ENCODE results near the gene MAD1L1.
"Not testable (repeated sequence)": the region's sequence is repeated elsewhere in the genome, so short reads cannot be mapped to it uniquely, and the experiment has no call there.

MAD1L1 gene

DNA sequence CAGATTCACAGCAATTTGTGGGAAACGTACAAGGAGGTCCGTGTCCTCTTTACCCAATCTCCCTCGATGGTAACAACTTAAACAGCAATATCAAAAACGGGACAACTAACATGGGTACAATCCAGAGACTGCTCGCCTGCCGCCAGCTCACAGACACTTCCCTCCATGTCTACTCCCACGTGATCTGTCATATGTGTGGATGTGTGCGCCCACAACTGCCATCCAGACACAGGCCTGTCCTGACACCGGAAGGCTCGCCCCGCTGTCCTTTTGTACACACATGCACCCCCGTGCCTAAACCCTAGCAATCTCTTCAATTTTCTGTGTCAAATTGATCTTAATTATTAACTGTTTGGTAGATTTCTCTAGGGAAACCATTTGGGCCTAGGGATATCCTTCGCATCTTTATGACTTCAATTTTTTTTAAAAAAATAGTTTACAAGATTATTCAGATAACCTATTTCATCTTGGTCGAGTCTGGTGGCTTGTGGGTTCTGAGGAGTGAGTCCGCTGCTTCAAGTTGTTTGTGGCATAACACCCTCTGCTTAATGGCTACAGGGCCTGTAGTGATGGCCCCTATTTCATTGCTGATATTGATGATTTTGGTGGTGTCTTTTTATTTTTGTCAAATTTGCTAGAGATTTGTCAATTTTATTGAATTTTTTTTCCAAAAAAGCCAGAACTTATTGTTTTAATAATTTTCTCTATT is 260.6 kb downstream of the MAD1L1 start:
- no peak for DNase-seq (ENCODE audit: low read depth)

DNA sequence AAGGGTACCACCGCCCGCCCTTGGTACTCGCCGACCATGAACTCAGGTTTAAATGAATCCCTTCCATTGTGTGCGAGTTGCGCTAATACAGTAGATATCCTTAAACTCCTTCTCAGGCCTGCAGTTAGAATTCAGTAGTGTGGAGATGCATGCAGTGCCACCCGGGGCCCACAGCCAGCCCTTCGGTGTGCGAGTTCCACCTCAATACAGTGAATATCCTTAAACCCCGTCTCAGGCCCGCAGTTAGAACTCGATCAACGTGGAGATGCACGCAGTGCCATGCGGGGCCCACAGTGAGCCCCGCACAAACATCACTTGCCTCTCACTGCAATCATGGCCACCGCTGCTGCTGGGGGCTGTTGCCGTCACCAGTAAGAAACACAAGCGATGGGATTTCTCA is 261.9 kb downstream of the MAD1L1 start:
- DNase-seq (ENCODE audit: low read depth), result no peak

DNA sequence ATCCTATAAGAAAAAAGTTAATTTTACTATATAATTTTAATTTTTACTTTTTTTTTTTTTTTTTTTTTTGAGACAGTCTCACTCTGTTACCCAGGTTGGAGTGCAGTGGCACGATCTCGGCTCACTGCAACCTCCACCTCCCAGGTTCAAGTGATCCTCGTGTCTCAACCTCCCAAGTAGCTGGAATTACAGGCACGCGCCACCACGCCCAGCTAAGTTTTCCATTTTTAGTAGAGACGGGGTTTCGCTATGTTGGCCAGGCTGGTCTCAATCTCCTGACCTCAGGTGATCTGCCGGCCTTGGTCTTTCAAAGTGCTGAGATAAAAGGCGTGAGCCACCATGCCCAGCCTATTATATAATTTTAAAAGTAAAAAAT is 262.5 kb downstream of the MAD1L1 start:
- DNase-seq (ENCODE audit: low read depth), result not testable (repeated sequence)

DNA sequence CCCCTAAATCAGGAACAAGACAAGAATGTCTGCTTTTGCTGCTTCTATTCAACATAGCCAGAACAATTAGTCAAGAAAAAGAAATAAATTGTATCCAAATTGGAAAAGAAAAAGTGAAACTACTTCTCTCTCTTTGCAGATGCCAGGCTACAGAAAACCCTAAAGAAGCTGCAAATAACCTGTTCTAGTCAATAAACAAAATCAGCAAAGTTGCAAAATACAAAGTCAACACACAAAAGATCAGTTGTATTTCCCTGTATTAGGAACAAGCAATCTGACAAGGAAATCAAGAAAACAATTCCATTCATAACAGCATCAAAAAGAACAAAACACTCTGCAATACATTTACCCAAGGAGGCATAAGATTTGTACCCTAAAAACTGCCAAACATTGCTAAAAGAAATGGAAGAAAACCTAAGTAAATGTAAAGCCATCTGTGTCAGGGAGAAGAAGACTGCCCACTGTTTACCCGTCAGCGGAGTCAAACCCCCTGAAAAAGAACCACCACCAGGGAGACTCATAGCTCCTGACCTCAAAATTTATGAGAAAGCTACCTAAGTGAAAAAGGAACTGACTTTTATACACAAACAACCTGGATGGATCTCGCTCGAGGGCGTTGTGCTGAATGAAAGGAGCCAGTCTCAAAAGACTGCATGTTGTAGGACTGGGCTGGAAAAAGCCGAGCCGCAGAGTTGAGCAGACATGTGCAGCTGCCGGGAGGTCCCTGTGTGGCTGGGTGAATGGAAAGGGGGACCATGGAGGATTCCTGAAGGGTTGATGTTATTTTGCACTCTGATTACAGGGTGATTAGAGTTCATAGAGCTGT is 263.1 kb downstream of the MAD1L1 start:
- no peak for DNase-seq (ENCODE audit: low read depth)

DNA sequence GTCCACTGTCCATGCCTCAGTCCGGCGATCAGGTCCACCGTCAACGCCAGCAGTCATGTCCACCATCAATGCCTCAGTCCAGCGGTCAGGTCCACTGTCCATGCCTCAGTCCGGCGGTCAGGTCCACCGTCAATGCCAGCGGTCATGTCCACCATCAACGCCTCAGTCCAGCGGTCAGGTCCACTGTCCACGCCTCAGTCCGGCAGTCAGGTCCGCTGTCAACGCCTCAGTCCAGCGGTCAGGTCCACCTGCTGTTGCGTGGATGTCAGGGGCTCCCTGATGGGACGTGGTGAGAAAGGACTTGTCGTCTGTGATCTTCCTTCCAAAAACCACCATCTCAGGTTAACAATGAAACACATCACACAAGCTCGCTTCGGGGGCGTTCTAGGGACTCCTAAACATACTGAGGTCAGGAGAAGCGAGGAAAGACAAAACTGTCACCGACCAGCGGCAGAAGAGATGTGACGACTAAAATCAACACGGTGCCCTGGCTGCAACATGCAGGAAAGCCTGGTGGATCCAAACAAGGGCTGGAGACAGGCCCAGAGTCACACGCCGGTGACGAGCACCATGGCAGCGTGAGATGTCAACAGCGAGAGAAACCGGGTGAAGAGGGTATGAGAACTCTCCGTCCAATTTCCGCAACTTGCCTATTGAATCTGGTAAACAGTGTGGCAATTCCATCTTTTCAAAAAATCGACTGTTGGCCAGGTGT is 264.2 kb downstream of the MAD1L1 start:
- DNase-seq (ENCODE audit: low read depth), result no peak

DNA sequence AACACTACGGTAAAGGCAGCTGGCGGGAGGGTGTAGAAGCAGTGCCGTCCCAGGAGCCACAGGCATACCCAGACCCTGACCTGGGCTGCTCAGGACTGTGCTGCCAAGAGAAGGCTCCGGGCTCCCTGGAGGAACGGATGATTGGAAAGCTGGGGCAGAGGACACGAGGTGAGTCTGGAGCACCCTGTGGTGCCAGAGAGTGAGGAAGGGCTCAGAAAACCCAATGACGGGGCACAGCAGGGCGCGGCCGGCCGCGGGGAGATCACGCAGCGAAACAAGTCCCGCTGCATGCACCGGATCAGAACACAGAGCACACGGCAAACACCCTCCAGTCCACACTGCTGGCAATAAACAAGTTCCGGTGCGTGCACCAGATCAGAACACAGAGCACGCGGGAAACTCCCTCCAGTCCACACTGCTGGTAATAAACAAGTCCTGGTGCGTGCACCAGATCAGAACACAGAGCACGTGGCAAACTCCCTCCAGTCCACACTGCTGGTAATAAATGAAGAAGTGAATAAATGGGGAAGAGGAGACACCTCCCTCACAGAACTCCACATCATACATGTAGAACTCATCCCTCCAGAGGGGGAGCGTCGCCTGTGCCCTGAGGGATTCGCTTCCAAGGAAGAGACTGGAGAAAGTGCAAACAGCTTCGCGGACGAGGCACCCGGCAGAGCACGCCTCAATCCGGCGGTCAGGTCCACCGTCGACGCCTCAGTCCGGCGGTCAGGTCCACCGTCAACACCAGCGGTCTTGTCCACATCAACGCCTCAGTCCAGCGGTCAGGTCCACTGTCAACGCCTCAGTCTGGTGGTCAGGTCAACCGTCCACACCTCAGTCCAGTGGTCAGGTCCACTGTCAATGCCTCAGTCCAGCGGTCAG is 265.0 kb downstream of the MAD1L1 start:
- DNase-seq (ENCODE audit: low read depth), result no peak

DNA sequence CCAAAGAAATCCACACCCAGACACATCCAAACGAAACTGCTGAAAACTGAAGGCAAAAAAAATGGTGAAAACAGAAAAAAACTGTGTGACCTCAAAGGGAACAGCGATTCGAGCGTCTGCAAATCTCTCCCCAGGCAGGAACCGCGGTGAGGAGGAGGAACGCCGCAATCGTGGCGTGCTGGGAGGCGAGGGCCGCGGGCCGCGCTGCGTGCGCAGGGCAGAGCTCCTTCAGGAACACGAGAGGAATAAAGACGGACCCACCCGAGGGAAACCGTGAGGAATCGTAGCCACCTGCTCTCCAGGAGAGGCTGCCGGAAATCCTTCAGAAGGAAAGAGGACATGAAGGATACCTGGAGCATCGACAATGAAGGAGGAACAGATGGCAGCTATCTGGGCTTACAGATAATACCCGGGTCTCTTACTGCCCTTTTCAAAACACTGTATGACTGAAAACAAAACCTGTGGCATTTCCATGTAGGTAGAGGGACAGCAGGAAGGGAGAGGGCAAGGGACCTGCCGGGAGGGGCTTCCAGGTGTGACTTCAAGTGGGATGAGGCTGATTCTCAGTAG is 266.0 kb downstream of the MAD1L1 start:
- no peak for DNase-seq (ENCODE audit: low read depth)

DNA sequence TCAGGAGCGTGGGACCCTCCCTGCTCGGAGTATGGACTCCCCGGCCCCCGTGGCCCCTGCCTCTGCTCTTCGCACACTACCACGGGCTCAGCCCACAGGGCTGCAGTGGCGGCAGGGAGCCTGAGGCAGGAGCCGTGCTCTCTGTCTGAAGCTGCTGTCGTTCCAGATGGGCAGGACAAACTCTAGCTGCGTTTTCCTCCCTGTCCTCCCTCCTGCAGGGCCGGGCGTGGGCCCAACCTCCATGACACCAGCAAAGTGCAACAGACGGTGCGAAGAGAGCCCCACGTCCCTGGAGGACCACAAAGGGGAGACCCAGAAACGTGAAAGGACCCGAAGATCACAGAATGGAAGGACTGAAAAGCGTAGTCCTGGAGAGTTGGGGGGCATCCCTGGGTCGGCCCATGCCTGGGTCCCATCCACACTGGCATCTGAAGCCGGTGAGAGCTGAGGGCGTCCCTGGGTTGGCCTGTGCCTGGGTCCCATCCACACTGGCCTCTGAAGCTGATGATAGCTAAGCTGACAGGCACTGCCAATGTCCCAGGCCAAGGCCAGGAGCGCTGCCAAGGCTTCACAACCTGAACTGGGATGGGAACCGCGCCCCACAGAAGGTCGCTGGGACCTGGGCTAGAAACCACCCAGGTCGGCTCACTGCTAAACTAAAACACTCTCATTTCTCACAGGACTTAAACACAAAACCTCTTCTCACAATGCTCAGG is 267.0 kb downstream of the MAD1L1 start:
- no peak for DNase-seq (ENCODE audit: low read depth)

DNA sequence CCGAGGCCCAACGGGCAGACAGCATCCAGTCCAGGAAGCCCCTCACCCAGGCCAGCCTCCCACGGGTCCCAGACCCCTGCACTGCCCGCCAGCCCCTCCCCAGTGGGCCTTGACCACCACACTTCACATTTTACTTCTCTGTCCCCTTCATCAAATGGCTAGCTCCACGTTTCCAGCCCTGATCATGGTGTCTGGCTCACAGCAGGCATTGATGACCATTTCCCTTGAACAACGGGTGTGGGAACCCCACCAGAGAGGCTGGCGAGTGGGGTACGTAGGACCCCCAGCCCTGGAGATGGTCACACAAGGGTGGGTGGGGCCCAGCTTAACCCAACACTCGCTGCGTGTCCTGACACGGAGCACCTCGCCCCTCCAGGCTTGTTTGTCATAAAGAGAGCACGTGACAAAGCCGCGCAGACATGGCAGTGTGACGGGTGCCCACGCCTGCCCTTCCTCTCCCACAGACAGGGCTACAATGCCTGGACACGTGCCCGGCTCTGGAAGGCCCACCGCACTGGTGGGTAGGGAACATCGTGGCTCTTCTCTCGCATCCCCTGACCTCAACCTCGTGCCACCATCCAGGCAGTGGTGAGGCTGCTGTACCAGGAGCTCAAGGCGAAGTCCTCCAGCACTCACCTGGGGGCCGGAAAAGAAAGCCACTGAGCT is 267.7 kb downstream of the MAD1L1 start:
- no peak for DNase-seq (ENCODE audit: low read depth)

DNA sequence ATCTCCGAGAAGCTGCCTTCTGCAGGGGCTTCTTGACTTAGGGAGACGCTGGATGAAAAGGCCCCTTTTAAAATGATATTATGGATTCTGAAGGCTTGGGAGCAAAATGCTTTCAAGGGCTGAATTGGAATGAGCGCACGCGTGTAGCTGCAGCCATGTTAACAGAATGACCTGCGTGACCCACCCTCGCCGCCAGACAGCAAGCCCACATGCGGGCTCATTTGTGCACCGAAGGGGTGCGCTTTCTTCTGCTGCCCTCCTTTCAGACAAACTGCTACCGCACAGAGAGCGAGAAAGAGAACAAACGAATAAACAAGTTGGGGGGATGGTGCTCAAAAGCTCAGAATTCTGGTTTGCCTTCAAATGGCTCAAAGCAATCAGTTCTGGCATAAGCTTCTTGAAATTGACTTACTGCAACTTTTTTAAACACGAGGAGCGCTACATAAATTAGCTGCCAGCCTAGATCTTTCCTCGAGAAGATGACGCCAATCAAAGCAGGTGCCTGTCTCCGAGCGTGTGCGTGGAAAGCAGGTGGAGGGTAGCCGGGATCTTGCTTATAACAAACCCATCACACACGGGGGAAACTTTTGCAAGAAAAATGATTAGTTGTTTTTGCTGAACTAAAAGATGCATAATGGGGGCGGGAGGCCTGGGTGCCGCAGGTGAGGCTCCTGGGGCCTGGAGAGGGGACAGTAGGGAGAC is 268.4 kb downstream of the MAD1L1 start:
- DNase-seq (ENCODE audit: low read depth), result no peak

DNA sequence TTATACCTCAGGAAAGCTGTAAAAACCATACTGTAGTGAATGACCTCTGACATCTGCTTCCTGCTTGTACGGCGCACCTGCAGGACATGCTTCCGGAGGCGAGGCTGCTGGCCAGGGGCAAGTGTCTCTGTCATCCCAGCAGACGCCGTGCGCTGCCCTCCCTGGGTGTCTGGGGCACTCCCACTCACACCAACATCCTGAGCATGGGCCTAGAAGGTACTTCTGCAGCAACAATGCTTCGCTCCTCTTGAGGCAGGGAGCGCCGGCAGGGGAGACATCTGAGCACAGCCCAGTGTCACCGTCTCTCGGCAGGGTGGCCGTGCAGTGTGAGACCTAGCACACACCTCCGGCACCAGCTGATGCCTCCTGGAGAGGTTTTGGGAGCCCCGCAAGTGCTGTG is 269.2 kb downstream of the MAD1L1 start:
- no peak for DNase-seq (ENCODE audit: low read depth)

DNA sequence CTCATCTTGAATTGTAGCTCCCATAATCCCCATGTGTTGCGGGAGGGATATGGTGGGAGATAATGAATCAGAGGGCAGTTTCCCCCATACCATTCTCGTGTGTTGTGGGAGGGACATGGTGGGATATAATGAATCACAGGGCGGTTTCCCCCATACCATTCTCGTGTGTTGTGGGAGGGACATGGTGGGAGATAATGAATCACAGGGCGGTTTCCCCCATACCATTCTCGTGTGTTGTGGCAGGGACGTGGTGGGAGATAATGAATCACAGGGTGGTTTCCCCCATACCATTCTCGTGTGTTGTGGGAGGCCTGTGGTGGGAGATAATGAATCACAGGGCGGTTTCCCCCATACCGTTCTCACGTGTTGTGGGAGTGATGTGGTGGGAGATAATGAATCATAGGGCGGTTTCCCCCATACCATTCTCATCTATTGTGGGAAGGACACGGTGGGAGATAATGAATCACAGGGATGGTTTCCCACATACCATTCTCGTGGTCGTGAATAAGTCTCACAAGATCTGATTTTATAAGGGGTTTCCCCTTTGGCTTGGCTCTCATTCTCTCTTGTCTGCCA is 271.0 kb downstream of the MAD1L1 start:
- DNase-seq (ENCODE audit: low read depth), result no peak

DNA sequence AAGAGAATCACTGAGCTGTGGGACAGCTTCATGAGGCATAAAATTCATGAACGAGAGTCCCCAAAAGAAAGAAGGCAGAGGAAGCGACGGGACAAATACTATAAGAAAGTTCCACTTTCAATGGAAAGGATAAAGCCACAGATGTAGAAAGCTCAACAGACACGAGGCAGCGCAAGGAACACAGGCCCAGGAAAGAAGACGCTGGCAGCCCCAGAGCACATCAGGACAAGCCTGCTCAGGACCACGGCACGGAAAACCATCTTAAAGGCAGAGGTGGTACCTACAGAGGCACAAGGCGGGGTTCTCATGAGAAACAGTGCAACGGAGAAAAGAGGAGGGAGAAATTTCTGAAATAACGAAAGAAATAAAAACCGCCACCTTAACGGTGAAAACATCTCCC is 273.4 kb downstream of the MAD1L1 start:
- DNase-seq (ENCODE audit: low read depth), result no peak

DNA sequence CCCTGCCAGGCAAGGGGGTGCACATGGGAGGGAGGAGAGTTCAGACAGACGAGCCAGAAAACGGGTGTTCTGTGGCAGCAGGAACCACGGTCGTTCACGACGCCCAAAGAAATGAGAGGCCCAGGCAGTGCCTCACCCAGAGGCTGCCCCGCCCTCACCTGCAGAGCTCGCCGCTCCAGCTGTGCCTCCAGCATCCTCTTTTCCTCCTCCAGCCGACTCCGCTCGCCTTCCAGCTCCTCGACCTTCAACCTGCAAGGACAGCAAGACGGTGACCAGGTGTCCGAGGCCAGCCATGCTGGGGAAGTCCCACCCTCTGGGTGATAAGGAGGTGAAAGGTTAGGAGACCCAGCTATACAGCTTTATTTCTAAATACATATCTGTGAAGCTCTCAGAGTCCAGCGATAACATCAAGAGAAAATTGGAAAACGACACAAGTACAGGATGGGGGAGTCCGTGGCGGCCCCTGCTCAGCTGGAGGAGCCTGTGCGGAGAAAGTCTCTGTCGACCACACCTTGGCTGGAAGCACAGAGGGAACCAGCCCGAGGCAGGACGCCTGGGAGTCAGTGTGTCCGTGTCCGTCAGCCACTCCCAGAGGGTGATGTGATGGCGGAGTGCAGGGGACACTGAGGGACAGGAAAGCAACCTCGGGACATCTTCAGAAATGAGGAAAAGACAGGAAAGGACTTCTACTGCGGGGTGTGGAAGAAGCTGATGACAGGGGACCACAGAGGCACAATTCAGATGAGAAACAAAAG is 275.1 kb downstream of the MAD1L1 start:
- DNase-seq (ENCODE audit: low read depth), result no peak

DNA sequence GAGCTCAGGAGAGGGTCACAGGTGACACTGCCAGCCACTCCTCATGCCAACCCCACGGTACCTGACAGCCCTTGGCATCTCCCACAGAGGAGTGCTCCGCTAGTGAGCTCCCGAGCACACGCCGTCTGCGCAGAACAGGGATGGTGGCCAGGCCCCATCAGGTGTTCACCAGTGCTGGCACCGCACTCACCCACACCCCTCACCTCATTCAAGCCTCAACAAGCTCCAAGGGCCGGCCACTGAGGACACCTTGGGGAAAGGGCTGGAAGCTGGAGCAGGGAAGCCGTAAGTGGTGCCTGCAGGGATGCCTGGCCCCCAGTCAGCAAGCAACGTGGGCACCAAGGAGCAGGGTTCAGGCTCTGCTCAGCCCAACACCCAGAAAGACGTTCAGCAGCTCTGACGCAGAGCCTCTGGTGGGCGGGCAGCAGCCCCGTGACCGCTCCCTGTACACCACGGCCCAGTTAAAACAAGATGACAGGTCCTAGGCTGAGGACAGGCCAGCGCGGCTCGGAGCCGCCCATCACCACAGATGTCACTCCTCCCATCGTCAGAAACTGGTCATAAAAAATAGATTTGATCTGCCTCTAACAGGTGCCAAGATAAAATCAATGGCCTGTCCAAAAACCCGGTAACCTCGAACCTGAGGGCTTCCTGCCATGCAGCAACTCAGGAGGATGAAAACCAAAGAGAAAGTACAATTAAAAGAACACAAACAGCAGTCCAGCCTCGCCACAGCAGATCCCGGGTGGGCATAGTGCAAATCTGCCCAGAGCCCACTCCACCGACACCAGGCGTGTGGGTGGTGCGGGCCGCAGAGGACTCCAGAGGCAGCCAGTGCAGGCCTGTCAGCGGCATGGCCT is 275.9 kb downstream of the MAD1L1 start:
- no peak for DNase-seq (ENCODE audit: low read depth)

DNA sequence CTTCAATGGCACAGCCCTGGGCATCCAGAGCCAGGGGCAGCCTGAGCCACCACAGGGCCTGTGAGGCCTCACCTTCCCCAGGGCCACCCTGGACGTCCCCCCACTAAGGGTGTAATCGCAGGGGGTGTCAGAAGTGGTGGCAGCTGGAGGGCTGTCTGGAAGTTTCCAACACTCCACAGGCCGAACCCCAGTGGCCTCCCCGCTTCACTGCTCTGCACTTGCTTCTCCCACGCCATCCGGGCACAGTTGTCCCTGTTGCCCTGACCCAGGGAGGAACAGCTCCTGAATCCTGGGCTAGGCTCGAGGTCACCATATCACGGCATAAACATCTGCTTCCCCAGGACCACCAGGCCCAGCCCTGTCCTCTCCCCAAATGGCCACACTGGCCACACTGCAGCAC is 276.6 kb downstream of the MAD1L1 start:
- no peak for DNase-seq (ENCODE audit: low read depth)

DNA sequence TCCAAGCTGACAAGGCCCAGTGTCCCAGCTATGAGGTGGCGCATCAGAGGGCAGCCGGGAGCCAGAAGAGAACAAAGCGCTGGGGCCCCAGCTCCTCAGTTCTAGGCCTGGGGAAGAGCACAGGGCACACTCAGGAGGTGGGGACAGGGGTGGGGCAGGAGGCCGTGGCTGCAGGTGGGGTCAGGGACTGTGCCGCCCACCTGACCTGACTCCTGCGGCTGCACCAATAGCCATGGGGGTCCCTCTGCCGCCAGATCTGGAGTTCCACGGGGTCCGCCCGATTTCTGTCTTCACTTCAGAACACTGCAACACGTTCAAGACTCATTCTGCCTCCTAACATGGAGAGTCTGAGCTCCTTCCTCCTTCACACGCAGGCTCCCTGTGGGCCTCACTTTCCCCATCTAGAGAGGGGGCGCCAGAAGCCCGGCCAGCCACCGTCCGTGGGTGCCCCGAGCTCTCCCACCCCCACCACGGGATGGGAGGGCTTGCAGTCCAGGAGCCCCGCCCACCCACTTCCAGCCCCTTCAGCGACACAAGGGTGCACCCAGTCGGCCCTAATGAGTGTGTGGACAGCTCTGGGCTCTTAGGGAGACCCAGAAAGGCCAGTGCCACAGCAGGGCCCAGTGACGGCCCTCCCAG is 278.3 kb downstream of the MAD1L1 start:
- no peak for DNase-seq (ENCODE audit: low read depth)
